HG03378 (cell line): Measurements from ENCODE around the gene NMU.
A peak's percentile ranks its signal among the peaks of the same experiment; 100 is the strongest.
"Not testable (repeated sequence)": the region's sequence is repeated elsewhere in the genome, so short reads cannot be mapped to it uniquely, and the experiment has no call there.

Experiments used
- ATAC-seq: cut with Tn5 transposase; IDR thresholded peaks from one replicate; pipeline ENCODE4 v1.9.1; 2021; ENCODE audit warnings: mild to moderate bottlenecking, moderate library complexity; ENCODE audit not compliant: unreplicated experiment

Gene NMU

DNA sequence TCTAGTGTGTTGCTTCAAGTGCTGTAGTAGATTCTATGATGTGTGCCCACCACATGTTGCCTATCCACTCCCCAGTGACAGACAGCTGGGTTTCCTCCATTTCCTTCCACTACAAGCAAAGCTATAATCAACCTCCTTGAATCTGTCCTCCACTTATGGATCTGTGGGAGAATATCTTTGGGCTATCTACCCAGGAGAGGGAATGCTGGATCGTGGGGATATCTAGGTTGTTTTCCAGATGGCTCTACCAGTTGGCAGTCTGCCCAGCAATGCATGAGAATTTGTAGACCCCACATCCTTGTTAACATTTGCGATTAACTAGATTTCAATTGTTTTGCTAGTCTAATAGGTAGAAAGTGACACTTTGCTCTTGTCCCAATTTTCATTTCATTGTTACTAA lies 10.3 kb downstream of the NMU start:
- ATAC-seq, result no peak

DNA sequence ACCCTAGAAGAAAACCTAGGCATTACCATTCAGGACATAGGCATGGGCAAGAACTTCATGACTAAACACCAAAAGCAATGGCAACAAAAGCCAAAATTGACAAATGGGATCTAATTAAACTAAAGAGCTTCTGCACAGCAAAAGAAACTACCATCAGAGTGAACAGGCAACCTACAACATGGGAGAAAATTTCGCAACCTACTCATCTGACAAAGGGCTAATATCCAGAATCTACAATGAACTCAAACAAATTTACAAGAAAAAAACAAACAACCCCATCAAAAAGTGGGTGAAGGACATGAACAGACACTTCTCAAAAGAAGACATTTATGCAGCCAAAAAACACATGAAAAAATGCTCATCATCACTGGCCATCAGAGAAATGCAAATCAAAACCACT lies 12.0 kb downstream of the NMU start:
- ATAC-seq, result not testable (repeated sequence)

DNA sequence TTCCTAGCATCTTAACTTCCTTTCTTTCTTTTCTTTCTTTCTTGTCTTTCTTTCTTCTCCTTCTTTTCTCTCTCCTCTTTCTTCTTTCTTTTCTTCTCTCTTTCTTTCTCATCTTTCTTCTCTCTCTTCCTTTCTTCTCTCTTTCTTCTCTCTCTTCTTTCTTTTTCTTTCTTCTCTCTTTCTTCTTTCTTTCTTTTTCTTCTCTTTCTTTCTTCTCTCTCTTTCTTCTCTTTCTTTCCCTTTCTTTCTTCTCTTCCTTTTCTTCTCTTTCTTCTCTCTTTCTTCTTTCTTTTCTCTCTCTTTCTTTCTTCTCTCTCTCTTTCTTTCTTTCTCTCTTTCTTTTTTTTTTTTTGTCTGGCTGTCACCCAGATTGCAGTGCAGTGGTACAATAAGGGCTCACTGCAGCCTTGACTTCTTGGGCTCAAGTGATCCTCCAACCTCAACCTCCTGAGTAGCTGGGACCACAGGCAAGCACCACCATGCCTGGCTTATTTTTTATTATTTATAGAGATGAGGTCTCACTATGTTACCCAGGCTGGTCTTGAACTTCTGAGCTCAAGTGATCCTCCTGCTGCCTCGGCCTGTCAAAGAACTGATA lies 17.5 kb downstream of the NMU start:
- no peak for ATAC-seq

DNA sequence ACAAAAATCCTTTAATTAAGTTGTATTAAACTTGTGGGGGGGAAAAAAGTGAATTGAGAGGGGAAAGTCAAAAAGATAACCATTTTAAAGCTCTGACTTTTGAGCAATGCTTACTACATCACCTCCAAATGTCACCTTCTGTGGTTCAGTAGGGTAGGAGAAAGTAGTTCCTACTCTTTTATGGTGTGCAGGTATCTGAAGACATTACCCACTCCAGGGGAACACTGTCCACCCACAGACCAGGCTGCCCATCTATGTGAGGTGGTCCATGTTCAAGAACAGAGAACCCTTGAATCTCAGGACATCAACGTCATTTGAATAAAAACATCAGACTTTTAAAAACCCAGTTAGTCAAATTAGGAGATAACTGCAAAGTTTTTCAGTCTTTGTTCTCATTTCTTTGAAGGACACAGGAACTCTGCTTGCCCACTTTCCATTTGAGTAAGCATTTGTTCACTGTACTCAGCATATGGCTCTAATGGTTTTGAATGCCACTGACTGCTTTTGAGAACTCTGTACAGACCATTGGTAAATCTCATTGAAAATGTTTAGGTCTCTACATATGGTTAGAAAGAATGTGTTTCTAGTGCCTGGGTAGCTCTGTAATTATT lies 18.4 kb downstream of the NMU start:
- ATAC-seq, result peak; percentile 94

DNA sequence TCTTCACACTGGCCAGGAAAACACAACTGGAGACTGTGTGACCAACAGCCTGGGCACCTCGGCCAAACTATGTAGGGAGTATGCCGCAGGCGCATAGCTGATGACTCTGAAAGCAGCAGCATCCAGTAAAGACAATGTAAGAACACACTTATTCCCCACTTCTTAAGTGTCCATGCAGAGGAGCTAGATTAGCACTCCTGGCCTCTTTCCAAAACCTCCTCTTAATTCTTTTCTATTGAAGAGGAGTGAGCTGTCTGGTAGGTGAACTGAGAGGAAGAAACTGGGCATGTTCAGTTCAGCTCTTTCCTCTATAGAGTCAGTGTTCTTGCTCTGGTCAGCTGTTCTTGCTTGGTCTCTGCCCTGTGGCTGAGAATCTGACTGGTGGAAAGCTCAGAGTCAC lies 21.1 kb downstream of the NMU start:
- no peak for ATAC-seq

DNA sequence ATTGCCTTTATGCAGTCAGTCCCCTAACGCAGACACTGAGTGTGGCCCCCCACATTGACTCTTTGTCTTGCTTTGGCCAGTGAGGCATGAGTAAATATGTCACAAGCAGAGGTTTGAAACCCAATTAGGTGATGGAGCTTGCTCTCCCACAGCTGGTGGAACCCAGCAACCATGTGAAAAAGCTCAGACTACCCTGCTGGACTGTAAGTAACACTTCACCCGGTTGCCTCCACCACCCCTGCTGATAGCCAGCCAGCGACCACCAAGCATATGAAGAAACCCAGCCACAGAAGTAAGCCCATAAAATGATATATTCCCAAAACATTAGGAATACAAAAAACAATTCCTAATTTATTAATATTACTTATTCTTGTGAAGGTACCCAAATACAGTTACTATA lies 22.5 kb downstream of the NMU start:
- no peak for ATAC-seq

DNA sequence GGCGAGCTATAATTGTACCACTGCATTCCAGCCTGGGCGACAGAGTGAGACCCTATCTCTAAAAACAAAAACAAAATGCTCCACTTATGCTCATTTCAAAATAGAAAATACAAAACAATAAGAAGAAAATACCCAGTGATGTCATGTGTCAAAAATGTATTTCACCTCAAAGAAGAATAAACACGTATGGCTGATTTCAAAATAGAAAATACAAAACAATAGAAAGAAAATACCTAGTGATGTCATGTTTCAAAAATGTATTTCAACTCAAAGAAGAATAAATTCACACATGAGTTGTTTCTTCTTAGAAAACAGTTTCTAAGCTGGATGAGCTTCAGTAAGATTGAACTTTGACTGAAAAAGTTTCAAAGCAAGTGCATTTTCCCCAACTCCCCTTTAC lies 23.8 kb downstream of the NMU start:
- ATAC-seq, result no peak

DNA sequence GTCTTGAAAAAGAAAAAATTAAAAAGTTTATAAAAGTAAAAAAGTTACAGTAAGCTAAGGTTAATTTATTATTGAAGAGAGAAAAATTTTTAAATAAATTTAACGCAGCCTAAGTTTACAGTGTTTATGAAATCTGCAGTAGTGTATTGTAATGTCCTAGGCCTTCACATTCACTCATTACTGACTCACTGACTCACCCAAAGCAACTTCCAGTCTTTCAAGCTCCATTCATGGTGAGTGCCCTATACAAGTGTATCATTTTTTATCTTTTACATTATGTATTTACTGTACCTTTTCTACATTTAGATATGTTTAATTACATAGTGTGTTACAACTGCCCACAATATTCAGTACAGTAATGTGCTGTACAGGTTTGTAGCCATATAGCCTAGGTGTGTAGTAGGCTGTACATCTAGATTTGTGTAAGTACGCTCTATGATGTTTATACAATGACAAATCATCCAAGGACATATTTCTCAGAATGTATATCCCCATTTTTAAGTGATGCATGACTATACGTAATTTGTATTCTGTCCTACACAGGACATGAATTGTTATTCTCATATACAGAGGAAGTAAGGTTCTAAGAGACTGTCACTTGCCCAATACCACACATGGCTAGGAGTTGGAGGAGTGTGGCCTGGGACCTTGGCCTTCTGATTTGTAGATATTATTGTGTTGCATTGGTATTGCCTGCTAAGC lies 24.6 kb downstream of the NMU start:
- ATAC-seq, result no peak

DNA sequence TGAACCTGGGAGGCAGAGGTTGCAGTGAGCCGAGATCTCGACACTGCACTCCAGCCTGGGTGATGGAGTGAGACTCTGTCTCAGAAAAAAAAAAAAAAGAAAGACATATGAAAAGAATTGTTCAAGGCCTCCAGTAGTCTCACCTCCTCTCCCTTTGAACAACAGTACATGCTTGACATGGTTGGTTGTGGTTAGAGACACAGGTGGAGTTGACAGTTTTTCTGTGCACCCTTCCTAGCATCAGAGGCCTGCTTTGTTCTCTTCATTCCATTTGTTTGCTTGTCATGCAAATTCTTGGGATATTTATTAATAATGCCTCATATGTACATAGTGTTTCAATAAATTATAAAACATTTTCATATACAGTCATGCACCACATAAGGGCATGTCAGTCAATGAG lies 25.7 kb downstream of the NMU start:
- ATAC-seq, result no peak

DNA sequence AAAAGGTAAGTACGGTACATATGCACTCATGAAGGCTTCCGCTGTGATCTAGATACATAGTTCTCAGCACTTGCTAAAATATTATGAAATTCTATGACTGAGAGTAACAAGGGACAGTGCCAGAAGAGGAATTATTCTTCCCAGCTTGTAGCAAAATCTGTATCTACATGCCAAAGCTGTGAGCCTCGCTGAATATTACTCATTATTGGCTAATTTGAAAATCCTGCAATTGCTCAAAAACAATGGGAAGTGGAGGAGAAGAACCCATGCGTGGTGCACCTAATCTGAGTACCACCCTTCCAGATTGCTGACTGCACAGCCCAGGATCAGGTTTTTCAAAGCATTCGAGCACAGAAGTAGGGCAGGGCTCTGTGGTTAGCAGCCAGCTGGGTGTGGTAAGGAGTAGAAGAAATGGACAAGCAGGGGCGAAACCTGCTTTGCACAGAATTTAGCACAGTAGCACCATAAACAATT lies 26.7 kb downstream of the NMU start:
- no peak for ATAC-seq

DNA sequence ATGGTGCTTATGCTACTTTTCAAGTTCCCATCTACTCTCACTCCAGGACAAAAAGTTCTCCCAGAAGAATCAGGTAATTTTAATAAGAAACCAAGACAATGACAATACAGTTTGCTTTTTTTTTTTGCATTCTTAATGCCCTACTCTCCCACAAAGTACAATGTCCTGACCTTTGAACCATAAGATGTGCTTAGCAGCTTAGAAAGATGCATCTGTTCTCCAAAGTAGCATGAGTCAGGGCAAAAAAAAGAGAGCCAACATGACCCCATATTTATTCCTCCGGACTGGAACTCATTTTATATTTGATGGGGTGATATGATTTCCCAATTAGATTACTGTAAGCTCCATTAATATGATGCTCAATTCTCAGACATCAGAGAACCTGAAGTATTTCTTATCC lies 27.5 kb downstream of the NMU start:
- ATAC-seq, result no peak

DNA sequence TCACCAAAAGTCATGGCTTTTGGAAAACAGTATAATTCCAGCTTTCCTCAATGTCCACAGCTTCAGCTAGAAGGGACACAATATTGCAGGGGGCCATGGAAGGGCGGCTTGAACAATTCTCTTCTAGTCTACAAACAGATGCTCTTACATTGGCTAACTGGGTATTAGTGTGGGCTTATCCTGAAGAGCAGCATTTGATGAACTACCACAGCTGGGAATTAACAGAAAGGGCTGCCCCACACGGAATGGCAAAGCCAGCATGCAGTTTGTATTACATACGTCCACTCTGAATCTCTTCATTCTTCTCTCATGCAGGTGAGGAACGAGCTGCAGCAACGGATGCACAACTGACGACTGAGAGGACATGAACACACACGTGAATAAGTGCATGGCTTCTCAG lies 31.1 kb downstream of the NMU start:
- no peak for ATAC-seq

DNA sequence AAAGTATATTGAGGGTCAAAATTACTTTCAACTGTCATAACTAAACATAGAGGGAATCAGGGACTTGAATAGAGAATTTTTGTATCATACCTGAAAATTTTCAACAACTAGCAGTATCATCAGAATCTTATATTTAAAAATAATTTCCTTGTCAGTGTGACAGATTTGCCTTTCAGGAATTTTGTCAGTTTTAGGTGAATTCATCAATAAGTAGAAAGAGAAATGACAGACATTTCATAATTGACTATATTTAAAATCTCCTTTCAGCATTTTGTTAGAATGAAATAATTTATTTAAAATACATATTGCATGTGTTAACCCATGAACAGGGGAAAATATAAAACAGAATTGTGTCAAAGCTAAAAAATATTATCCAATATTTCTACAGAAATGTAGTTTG lies 35.5 kb downstream of the NMU start:
- ATAC-seq, result no peak

DNA sequence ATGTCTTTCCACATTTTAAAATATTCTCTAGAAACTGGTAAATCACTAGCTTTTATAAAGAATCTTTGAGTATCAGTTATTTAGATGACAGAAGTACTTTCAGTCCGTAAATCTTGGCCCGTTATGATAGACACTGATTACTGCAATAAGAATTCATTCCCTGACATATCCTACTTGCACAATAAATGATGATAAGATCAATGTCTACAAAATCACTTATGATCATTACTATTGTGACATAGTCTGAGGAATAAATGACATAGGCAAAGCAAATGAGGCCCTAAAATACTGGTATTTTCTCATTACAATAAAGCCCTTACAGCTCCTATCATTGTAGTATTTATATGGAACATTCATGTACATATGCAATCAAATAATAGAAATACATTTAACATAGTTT lies 37.5 kb downstream of the NMU start:
- no peak for ATAC-seq

DNA sequence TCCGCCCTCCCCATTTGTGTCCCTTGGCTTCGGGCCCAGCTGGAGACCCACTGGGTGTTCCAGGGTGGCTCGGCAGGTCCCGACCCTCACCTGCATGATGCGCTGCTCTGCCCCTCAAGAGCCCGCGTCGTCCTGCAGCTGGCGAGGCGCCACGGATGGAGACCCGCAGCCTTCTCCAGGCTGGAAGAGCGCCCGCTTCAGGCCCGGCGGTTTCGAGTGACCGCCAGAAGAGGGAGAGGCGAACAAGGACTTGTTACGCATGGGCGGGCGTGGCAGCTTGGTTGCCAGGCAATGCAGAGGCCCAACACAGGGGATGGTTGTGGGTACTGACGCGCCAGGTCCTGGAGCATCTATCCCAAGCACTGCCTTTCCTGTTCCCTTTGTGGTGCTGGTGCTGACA lies 44.1 kb downstream of the NMU start, which contains the start of gene PDCL2:
Gene PDCL2, minus strand, starts transcription at position 232 of the 400 bp plus-strand sequence. Its CDS starts 136 bp downstream, at position 96.
- ATAC-seq, result no peak

DNA sequence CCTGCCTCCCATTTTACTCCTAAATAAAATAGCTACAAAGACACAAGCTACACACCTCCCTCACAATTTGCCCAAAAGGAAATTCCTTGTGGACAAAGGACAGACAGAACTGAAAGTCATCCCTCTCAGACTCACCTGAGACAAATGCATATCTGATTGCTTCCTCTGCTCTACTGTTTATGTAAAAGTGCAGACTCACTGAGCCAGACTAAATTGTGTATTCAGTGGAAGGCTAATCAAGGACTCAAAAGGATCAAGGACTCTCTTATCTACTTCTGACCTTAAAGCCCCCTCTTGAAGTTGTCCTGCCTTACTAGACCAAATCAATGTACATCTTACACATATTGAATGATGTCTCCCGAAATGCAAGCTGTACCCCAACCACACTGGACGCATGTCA lies 47.9 kb downstream of the NMU start:
- no peak for ATAC-seq

DNA sequence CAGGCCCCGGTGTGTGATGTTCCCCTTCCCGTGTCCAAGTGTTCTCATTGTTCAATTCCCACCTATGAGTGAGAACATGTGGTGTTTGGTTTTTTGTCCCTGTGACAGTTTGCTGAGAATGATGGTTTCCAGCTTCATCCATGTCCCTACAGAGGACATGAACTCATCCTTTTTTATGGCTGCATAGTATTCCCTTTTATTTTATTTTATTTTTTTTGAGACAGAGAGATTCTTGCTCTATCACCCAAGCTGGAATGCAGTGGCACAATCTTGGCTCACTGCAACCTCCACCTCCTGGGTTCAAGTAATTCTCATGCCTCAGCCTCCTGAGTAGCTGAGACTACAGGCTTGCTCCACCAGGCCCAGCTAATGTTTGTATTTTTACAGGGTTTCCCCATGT lies 53.3 kb downstream of the NMU start:
- ATAC-seq, result not testable (repeated sequence)

DNA sequence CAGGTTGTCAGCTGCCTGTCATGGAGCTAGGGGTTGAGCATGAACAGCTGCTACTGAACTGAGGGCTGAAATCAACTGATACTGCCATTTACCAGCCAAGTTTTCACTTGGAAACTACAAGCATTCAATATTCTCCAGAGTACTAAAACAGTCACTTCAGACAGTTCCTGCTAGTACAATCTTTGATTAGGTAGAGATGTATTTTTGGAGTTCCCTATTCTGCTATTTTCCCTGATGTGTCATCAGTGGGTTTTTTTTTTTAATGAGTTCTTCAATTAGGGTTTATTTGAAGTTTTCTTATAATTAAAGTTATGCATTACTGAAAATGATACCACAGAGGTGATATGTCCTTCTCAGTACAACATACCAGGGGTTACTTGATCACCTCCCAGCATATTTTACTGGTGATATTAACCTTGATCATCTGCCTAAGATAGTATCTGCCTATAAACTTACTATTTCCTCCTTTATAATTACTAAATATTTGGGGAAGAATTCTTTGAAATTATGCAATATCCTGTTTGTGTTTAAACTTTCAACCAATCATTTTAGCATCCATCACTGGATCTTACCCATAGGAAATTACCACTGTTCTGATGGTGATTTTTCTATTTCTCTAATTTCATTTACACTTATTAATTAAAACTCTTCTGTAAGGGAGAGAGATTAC lies 57.6 kb downstream of the NMU start:
- ATAC-seq, result no peak

DNA sequence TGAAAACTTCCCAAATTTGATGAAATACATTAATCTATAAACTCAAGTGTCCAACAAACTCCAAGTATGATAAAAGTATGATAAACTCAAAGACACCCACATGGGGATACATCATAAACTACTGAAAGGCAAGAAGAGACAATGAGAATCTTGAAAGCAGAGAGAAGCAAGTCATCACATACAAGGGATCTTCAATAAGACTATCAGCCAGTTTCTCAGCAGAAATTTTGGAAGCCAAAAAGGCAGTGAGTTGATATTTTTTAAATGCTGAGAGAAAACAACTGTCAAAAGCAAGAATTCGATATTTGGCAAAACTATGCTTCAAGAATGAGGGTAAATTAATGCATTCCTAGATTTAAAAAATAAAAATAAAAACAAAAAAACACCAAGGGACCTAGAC lies 60.6 kb downstream of the NMU start:
- ATAC-seq, result no peak

DNA sequence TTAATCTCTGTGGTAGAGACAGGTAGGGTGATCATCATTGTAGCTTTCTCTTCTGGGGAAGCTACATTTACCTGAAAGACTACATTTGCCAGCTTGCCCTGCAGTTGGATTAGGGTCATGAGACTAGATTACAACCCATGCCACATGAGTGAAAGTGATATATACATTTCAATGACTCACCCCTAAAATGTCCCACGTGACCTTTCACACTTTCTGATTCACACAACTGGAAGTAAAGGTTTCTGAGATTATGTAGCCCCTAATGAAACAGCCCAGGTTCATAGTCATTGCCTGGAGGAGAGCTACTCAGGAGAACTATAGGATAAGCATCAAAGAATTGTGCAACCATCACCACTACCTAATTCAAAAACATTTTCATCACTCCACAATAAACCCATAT lies 61.8 kb downstream of the NMU start:
- ATAC-seq, result no peak

DNA sequence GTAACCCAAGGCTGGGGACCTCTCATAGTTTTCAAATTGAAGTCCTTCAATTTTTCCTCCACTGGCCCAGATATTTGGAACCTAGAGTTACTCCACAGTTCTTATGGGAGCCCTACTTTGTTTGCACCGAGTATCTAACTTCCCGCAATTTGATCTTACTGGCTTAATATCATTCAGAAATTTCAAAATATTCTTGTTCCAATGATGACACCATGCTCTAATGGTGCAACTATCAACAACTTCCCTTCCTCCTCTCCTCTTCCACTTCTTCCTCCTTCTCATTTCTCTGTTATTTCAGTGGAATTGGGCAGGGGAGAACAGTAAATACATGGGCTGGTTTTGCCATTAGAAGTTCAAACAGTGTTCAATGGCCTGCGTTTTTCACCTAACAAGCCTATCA lies 64.3 kb downstream of the NMU start:
- ATAC-seq, result no peak
